ENCODE data around the gene MAPRE2. TPM values are rescaled to one million over a fixed set of nuclear protein-coding genes. Genes with fewer than 3 reads are reported as not detected.

The MAPRE2 gene
- total RNA-seq, 1 experiment from 2014 or later = 2.8 TPM

DNA sequence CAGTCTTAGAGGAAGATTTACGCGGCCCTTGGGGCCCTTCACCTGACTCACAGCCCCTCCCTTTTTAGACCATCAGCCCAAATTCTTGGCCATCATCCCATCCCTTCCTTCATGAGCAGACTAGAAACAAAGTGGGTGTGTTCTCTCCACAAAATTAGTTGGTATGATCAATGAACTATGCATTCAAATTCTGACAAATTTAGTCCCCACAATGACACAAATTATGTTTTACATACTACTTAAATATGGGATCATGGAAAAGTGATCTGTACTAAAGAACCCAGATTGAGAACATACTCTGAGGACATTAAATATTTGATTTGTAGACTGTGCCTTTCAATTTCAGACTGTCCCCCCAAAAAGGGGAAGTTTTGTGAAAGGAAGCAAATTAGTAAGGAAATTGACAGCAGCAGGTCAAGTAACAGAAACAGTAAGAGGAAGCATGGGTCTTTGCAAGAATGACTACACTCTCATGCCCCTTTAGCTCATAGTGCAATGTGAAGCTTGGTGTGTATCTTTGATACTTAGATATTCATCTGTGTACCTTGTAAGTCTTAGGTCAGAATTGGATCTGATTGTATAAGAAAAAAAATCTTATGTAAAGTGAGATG, 2.2 kb upstream of the MAPRE2 start:
- no peak overlapping the region for H3K27ac ChIP-seq (ENCODE audit: low read length)
- H3K4me1 ChIP-seq (ENCODE audit: insufficient read depth, low read length) = peaks cover 5% of the 10 kb centered on the region; the same call in 1 of the 2 replicates
- H3K4me2 ChIP-seq (ENCODE audit: low read length) = no peak overlapping the region

DNA sequence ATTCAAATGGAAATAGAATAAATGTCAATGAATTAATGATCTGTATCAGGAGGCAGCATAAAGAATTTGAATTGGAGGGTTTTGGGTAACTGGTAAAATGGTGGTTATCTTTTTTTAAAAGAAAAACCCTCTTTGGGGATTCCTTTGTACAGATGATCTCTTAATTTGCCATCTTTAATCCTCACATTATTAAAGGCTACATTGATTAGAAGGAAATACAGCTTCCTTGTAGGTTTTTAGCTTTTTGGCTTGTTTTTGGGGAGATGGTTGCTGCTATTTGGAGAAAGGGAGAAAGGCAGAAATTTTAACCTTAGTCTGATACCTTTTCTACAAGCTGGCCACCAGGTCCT, 600 bp upstream of the MAPRE2 start:
- H3K79me2 ChIP-seq (ENCODE audit: low read length) = no peaks in the 10 kb centered on the region
- ChIA-PET CTCF (no interaction called here), POLR2A (ENCODE audit: unreplicated experiment) (no interaction called here)
- H3K9ac ChIP-seq (ENCODE audit: low read length) = peak overlapping the region; percentile 20; the same call in 1 of the 2 replicates
- H3K27ac ChIP-seq (ENCODE audit: low read length) = no peak overlapping the region
- peak overlapping the region; percentile 89 for H3K4me2 ChIP-seq (ENCODE audit: low read length)
- no peak for DNase-seq
- peak overlapping the region; percentile 84 for H2AFZ ChIP-seq (ENCODE audit: low read length)
- H3K4me1 ChIP-seq (ENCODE audit: insufficient read depth, low read length) = peaks cover 5% of the 10 kb centered on the region; the same call in 1 of the 2 replicates
- H3K27me3 ChIP-seq (ENCODE audit: low read length) = no peaks in the 10 kb centered on the region
- intact Hi-C loops (cut with micrococcal nuclease) = no loop called here
- H4K20me1 ChIP-seq (ENCODE audit: low read length) = no peaks in the 10 kb centered on the region
- no peak for TF ChIP-seq CTCF (conservative IDR thresholded peaks at IDR 0.05; ENCODE audit: low read depth, low read length)
- TF ChIP-seq EZH2phosphoT487 (IDR thresholded peaks at IDR 0.05; ENCODE audit: borderline replicate concordance, low read length) = no peak
- no peak for TF ChIP-seq EZH2 (IDR thresholded peaks at IDR 0.05; ENCODE audit: low read length, unreplicated experiment)
- no peaks in the 10 kb centered on the region for H3K9me3 ChIP-seq (ENCODE audit: low read length)
- ATAC-seq = no peak
- peak overlapping the region; percentile 75 for H3K4me3 ChIP-seq (ENCODE audit: low read length)
- H3K36me3 ChIP-seq (ENCODE audit: low read depth, low read length) = no peaks in the 10 kb centered on the region
- H3K9me2 ChIP-seq (replicated peaks; ENCODE audit: low read length) = no peaks in the 10 kb centered on the region
- BruUV-seq (replicated peaks) = no TSS peak
- H3F3A ChIP-seq (ENCODE audit: low read length, unreplicated experiment) = no peaks in the 10 kb centered on the region

More for the DNA sequence above, 2.2 kb upstream of the MAPRE2 start:
- POLR2A ChIA-PET (ENCODE audit: unreplicated experiment) = no interaction called here
- H3K9ac ChIP-seq (ENCODE audit: low read length) = no peak overlapping the region
- no peaks in the 10 kb centered on the region for H3K9me2 ChIP-seq (replicated peaks; ENCODE audit: low read length)
- CTCF ChIA-PET = no interaction called here
- TF ChIP-seq EZH2phosphoT487 (IDR thresholded peaks at IDR 0.05; ENCODE audit: borderline replicate concordance, low read length) (no peak), EZH2 (IDR thresholded peaks at IDR 0.05; ENCODE audit: low read length, unreplicated experiment) (no peak), CTCF (conservative IDR thresholded peaks at IDR 0.05; ENCODE audit: low read depth, low read length) (no peak)
- H4K20me1 ChIP-seq (ENCODE audit: low read length) = no peaks in the 10 kb centered on the region
- H3K4me3 ChIP-seq (ENCODE audit: low read length) = no peak overlapping the region
- no peaks in the 10 kb centered on the region for H3K27me3 ChIP-seq (ENCODE audit: low read length)
- DNase-seq (no peak), ATAC-seq (no peak)
- no peaks in the 10 kb centered on the region for H3K36me3 ChIP-seq (ENCODE audit: low read depth, low read length)
- no peaks in the 10 kb centered on the region for H3F3A ChIP-seq (ENCODE audit: low read length, unreplicated experiment)
- H3K9me3 ChIP-seq (ENCODE audit: low read length) = no peaks in the 10 kb centered on the region
- BruUV-seq (replicated peaks) = no TSS peak
- no peaks in the 10 kb centered on the region for H3K79me2 ChIP-seq (ENCODE audit: low read length)
- intact Hi-C loops (cut with micrococcal nuclease) = no loop called here
- H2AFZ ChIP-seq (ENCODE audit: low read length) = no peak overlapping the region

- ChIA-PET POLR2A (ENCODE audit: unreplicated experiment) (interaction anchor here (0.7 kb wide), 1 partner anchor 363 kb away, joined by 7 read pairs; no protein-coding TSS in a partner anchor), CTCF (no interaction called here)
- no peaks in the 10 kb centered on the region for H3K27me3 ChIP-seq (ENCODE audit: low read length)
- H3K27ac ChIP-seq (ENCODE audit: low read length) = no peak overlapping the region
- intact Hi-C loops (cut with micrococcal nuclease) = no loop called here
- no peaks in the 10 kb centered on the region for H3K36me3 ChIP-seq (ENCODE audit: low read depth, low read length)
- TF ChIP-seq EZH2 (IDR thresholded peaks at IDR 0.05; ENCODE audit: low read length, unreplicated experiment) = no peak
- no peak for TF ChIP-seq CTCF (conservative IDR thresholded peaks at IDR 0.05; ENCODE audit: low read depth, low read length)
- TF ChIP-seq EZH2phosphoT487 (IDR thresholded peaks at IDR 0.05; ENCODE audit: borderline replicate concordance, low read length) = no peak
- DNase-seq (no peak), ATAC-seq (peak; percentile 13)
- H3K4me3 ChIP-seq (ENCODE audit: low read length) = peak overlapping the region; percentile 75
- 0 out of 2 replicates have a peak overlapping the region, but pooled peaks have one; percentile 35 for H3K9ac ChIP-seq (ENCODE audit: low read length)
- H3F3A ChIP-seq (ENCODE audit: low read length, unreplicated experiment) = no peaks in the 10 kb centered on the region
- peak overlapping the region; percentile 84 for H2AFZ ChIP-seq (ENCODE audit: low read length)
- peaks cover 5% of the 10 kb centered on the region; the same call in 1 of the 2 replicates for H3K4me1 ChIP-seq (ENCODE audit: insufficient read depth, low read length)
- no peaks in the 10 kb centered on the region for H4K20me1 ChIP-seq (ENCODE audit: low read length)
- H3K9me2 ChIP-seq (replicated peaks; ENCODE audit: low read length) = no peaks in the 10 kb centered on the region
- H3K9me3 ChIP-seq (ENCODE audit: low read length) = no peaks in the 10 kb centered on the region
- BruUV-seq (replicated peaks) = TSS peak; percentile 70
- peak overlapping the region; percentile 89 for H3K4me2 ChIP-seq (ENCODE audit: low read length)
- no peaks in the 10 kb centered on the region for H3K79me2 ChIP-seq (ENCODE audit: low read length)
Observed at GRCh38 chr18:35041815-35042387, 688 bp downstream of the MAPRE2 start.
